ENCODE results near the gene LDHAL6B. TPM values are rescaled to one million over a fixed set of nuclear protein-coding genes. Genes with fewer than 3 reads are reported as not detected.

The LDHAL6B gene
- total RNA-seq, 1 donor from 2014 or later, result 3.6 TPM

DNA sequence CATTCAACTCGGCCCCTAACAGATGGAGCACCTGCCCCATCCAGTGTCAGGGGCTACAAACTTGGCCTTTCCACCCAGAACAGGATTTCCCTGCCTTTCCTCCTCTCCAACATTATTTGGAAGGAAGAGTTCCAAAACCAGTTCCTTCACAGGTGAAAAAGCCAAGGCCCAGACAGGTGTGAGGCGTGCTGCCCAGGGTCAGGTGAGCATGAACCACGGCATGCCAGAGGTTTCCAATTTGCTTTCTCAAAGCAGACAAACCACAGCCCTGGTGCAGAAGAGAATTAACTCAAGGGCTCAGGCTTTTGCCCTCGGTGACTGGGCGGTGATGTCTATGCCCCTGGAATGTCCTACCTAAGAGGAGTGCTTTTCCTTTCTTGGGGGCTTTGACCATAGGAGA lies 43.2 kb downstream of the LDHAL6B start:
- no peak for DNase-seq (ENCODE audit: low spot score)

GRCh38 chr15:59250249-59250648 lies 43.6 kb downstream of the LDHAL6B start:
- DNase-seq (ENCODE audit: low spot score), result no peak

DNA sequence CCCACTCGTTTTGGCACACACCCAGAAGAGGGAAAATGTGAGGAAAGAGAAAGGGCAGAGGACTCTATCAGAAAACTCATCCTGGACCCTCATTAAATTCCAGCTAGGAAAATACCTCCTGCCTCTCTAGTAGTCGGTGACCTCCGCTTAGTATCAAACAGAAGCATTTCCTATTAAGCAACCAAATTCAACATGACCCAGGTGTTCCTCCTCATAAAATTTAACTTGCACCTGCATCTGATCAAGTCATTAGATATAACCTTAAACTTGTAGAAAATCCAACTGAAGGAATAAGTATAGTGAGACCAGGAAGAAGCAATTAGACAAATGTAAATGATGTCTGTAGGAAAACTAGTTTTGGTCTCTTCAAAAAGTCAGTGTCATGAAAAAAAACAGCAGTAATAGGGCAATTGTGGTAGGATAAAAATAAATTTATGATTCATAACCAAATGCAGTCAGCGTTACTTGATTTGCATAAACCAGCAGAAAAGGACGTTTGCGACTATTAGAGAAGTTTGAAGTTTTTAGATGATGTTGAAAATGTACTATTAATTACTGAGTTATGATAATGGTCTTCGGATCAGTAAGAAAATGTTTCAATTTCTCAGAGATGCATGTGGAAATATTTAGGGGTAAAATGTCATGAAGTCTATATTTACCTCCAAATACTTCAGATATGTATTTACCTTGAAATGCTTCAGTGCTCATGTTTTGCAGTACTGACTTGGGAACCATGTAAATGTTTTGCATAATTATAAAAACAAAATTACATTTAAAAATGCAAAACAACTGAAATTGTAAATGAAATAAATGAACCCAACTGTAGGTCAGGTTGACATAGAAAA lies 44.6 kb downstream of the LDHAL6B start:
- DNase-seq (ENCODE audit: low spot score), result no peak

GRCh38 chr15:59252137-59252536 lies 45.5 kb downstream of the LDHAL6B start:
- DNase-seq (ENCODE audit: low spot score), result no peak

- peak; percentile 52 for DNase-seq (ENCODE audit: low spot score)
Measured at GRCh38 chr15:59255680-59256336, 49.2 kb downstream of the LDHAL6B start.

GRCh38 chr15:59256482-59256881 lies 49.8 kb downstream of the LDHAL6B start:
- no peak for DNase-seq (ENCODE audit: low spot score)

GRCh38 chr15:59257140-59257539 lies 50.5 kb downstream of the LDHAL6B start:
- no peak for DNase-seq (ENCODE audit: low spot score)

Other genes starting within 250 kb of the LDHAL6B start
- gene RNF111, start 219.2 kb upstream of the LDHAL6B start, total RNA-seq (ENCODE audit: insufficient read depth, low replicate concordance), result 19.7 TPM
- gene CCNB2, start 101.7 kb upstream of the LDHAL6B start, total RNA-seq (ENCODE audit: insufficient read depth, low replicate concordance), result 5.1 TPM
- 103 TPM for gene MYO1E, start 166.0 kb downstream of the LDHAL6B start, total RNA-seq (ENCODE audit: insufficient read depth, low replicate concordance)
- 4.3 TPM for gene FAM81A, start 231.3 kb downstream of the LDHAL6B start, total RNA-seq (ENCODE audit: insufficient read depth, low replicate concordance)